ENCODE results near the gene MT1E. TPM values are rescaled to one million over a fixed set of nuclear protein-coding genes. Genes with fewer than 3 reads are reported as not detected.

Gene MT1E
- polyA plus RNA-seq, 1 donor from 2014 or later, result not detected

DNA sequence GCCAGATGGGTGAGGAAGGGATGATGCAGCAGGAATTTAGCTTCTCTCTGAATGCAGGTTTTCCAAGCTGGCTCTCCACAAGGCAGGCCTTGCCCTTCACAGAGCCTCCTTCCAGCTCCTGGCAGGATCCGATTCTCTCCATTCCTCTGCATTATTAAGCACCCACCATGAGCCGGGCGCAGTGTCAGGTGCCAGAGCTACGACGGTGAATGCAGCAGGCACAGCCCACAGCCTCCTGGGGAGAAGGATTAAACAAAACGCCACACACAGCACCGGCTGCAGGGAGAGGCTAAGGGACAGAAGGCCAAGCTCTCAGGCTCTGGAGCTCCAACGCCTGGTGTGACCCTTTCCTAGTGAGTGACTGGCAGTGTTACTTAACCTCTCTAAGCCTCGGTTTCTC is 24.3 kb upstream of the MT1E start:
- Histone ChIP-seq H3K9ac (ENCODE audit: low read length) (no peak overlapping the region), H2AFZ (ENCODE audit: low read depth, low read length) (no peak overlapping the region)

DNA sequence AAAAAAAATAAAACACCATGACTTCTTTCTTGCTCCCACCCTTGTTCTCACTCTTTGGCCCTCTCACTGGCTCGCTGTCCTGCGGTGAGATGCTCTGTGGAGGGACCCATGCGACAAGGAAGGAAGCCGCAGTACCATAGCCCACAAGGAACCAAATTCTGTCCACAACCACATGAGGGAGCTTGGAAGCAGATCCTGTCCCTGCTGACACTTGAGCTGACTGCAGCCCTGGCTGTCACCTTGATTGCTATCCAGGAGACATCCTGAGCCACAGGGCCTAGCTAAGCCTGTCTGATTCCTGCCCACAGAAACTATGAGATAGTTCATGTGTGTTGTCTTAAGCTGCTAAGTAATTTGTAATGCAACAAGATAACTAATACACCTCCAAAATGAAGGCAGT is 22.0 kb upstream of the MT1E start:
- peaks cover 20% of the 10 kb centered on the region for H3K27me3 ChIP-seq (ENCODE audit: insufficient read depth, low read depth, low read length)
- H3K4me2 ChIP-seq (ENCODE audit: low read length), result no peak overlapping the region
- no peaks in the 10 kb centered on the region for H3K79me2 ChIP-seq (replicated peaks; ENCODE audit: insufficient read depth, low read length)
- no peaks in the 10 kb centered on the region for H3K36me3 ChIP-seq (ENCODE audit: insufficient read depth, low read length)
- no peaks in the 10 kb centered on the region for H4K20me1 ChIP-seq (ENCODE audit: insufficient read depth)
- no peaks in the 10 kb centered on the region for H3K9me2 ChIP-seq (ENCODE audit: insufficient read depth, low read length)
- no peak overlapping the region for H3K27ac ChIP-seq (ENCODE audit: low read length)
- no peak overlapping the region for H3K9ac ChIP-seq (ENCODE audit: low read length)
- H3K9me3 ChIP-seq (ENCODE audit: low read length), result no peaks in the 10 kb centered on the region
- H3F3A ChIP-seq (ENCODE audit: insufficient read depth, low read length, poor library complexity, severe bottlenecking), result no peaks in the 10 kb centered on the region
- no peak overlapping the region for H2AFZ ChIP-seq (ENCODE audit: low read depth, low read length)
- no peak overlapping the region for H3K4me3 ChIP-seq (ENCODE audit: low read length)
- TF ChIP-seq RAD21 (conservative IDR thresholded peaks at IDR 0.05), result peak; percentile 24
- TF ChIP-seq, protein P1, sequence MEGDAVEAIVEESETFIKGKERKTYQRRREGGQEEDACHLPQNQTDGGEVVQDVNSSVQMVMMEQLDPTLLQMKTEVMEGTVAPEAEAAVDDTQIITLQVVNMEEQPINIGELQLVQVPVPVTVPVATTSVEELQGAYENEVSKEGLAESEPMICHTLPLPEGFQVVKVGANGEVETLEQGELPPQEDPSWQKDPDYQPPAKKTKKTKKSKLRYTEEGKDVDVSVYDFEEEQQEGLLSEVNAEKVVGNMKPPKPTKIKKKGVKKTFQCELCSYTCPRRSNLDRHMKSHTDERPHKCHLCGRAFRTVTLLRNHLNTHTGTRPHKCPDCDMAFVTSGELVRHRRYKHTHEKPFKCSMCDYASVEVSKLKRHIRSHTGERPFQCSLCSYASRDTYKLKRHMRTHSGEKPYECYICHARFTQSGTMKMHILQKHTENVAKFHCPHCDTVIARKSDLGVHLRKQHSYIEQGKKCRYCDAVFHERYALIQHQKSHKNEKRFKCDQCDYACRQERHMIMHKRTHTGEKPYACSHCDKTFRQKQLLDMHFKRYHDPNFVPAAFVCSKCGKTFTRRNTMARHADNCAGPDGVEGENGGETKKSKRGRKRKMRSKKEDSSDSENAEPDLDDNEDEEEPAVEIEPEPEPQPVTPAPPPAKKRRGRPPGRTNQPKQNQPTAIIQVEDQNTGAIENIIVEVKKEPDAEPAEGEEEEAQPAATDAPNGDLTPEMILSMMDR (IDR thresholded peaks at IDR 0.05; ENCODE audit: poor library complexity, severe bottlenecking), result peak; percentile 28
- TF ChIP-seq, protein P2, sequence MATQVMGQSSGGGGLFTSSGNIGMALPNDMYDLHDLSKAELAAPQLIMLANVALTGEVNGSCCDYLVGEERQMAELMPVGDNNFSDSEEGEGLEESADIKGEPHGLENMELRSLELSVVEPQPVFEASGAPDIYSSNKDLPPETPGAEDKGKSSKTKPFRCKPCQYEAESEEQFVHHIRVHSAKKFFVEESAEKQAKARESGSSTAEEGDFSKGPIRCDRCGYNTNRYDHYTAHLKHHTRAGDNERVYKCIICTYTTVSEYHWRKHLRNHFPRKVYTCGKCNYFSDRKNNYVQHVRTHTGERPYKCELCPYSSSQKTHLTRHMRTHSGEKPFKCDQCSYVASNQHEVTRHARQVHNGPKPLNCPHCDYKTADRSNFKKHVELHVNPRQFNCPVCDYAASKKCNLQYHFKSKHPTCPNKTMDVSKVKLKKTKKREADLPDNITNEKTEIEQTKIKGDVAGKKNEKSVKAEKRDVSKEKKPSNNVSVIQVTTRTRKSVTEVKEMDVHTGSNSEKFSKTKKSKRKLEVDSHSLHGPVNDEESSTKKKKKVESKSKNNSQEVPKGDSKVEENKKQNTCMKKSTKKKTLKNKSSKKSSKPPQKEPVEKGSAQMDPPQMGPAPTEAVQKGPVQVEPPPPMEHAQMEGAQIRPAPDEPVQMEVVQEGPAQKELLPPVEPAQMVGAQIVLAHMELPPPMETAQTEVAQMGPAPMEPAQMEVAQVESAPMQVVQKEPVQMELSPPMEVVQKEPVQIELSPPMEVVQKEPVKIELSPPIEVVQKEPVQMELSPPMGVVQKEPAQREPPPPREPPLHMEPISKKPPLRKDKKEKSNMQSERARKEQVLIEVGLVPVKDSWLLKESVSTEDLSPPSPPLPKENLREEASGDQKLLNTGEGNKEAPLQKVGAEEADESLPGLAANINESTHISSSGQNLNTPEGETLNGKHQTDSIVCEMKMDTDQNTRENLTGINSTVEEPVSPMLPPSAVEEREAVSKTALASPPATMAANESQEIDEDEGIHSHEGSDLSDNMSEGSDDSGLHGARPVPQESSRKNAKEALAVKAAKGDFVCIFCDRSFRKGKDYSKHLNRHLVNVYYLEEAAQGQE (IDR thresholded peaks at IDR 0.05; ENCODE audit: borderline replicate concordance), result no peak

More for the DNA sequence above, 24.3 kb upstream of the MT1E start:
- Histone ChIP-seq H3K27ac (ENCODE audit: low read length) (no peak overlapping the region), H3K36me3 (ENCODE audit: insufficient read depth, low read length) (no peaks in the 10 kb centered on the region), H4K20me1 (ENCODE audit: insufficient read depth) (no peaks in the 10 kb centered on the region), H3K4me2 (ENCODE audit: low read length) (no peak overlapping the region), H3K4me3 (ENCODE audit: low read length) (no peak overlapping the region), H3K79me2 (replicated peaks; ENCODE audit: insufficient read depth, low read length) (no peaks in the 10 kb centered on the region), H3K9me2 (ENCODE audit: insufficient read depth, low read length) (no peaks in the 10 kb centered on the region), H3K9me3 (ENCODE audit: low read length) (no peaks in the 10 kb centered on the region), H3K27me3 (ENCODE audit: insufficient read depth, low read depth, low read length) (peaks cover 3% of the 10 kb centered on the region), H3F3A (ENCODE audit: insufficient read depth, low read length, poor library complexity, severe bottlenecking) (no peaks in the 10 kb centered on the region)
- TF ChIP-seq EP300 (conservative IDR thresholded peaks at IDR 0.05; ENCODE audit: poor library complexity, severe bottlenecking) (no peak), MXI1 (conservative IDR thresholded peaks at IDR 0.05; ENCODE audit: poor library complexity, severe bottlenecking) (no peak), SMC3 (conservative IDR thresholded peaks at IDR 0.05; ENCODE audit: poor library complexity) (no peak), EZH2 (IDR thresholded peaks at IDR 0.05; ENCODE audit: borderline replicate concordance, insufficient read depth, low read length, poor library complexity, severe bottlenecking) (no peak), TAF1 (IDR thresholded peaks at IDR 0.05; ENCODE audit: low read depth) (no peak), RAD21 (conservative IDR thresholded peaks at IDR 0.05) (no peak), POLR2AphosphoS5 (IDR thresholded peaks at IDR 0.05) (no peak)
- TF ChIP-seq, protein P1 (IDR thresholded peaks at IDR 0.05; ENCODE audit: poor library complexity, severe bottlenecking), result no peak
- TF ChIP-seq, protein P2 (IDR thresholded peaks at IDR 0.05; ENCODE audit: borderline replicate concordance), result no peak
